K562 (cell line): ENCODE measurements around the gene OR11A1. TPM values are rescaled to one million over a fixed set of nuclear protein-coding genes. Genes with fewer than 3 reads are reported as not detected.

Experiments
- ATAC-seq: fragments of 200-7000 bp; cut with Tn5 transposase; 3 replicates; pipeline ENCODE4 v1.9.1; 2020; ENCODE audit warnings: moderate library complexity
- BruUV-seq: library from RNA; stranded (reverse); fragments of 400-500 nt; replicated peaks from 2 replicates; lab custom pipeline; 2021; lab: Mats Ljungman, UMichigan
- CTCF ChIA-PET: fragments of 300-600 bp; formaldehyde crosslinking; extraction: SDS; loops from one replicate; lab custom pipeline; 2021; ENCODE audit warnings: low intra/inter-chr PET ratio; lab: Yijun Ruan, JAX
- POLR2A ChIA-PET: fragments of 300-600, 350-650 bp; sonication (Branson Sonifier 250); formaldehyde crosslinking; extraction: SDS; loops from one replicate; lab custom pipeline; 2021; ENCODE audit warnings: antibody characterized with exemption, inconsistent platforms; lab: Yijun Ruan, JAX
- DNase-seq, 4 experiments: peaks; one replicate each; pipeline versions ENCODE4 v3.0.0 to v3.0.0-alpha.2; 2011 to 2018; ENCODE audit warnings: low spot score in 3 of 4, mixed read lengths in 3 of 4; ENCODE audit errors: extremely low read depth in 1 of 4
- FAIRE-seq: peaks from 2 replicates; lab custom pipeline; 2011; peaks lifted over from hg19 to GRCh38; lab: Jason Lieb, UNC
- H2AFZ ChIP-seq: 2 replicates; pipeline ENCODE4 v1.6.0; 2011; ENCODE audit warnings: low read depth, low read length, control low read depth, inconsistent platforms
- H3K27ac ChIP-seq: fragments of 200-600 bp; 3 replicates; pipeline ENCODE4 v1.8.0; 2011; ENCODE audit warnings: low read depth, mild to moderate bottlenecking, control low read depth, inconsistent platforms, low read length, moderate library complexity, mixed read lengths; ENCODE audit errors: extremely low read depth
- H3K27me3 ChIP-seq, 2 experiments: fragments of 300-600 bp in 1 of 2; 2 replicates in 1 of 2; 3 replicates in 1 of 2; pipeline versions ENCODE4 v1.6.0 to v1.8.0; 2011; ENCODE audit warnings: inconsistent platforms in 2 of 2, low read length in 2 of 2, mild to moderate bottlenecking in 1 of 2, mixed read lengths in 1 of 2, moderate library complexity in 1 of 2; ENCODE audit not compliant: control insufficient read depth in 2 of 2, insufficient read depth in 2 of 2
- H3K36me3 ChIP-seq: fragments of 300-600 bp; 3 replicates; pipeline ENCODE4 v1.8.0; 2011; ENCODE audit warnings: mild to moderate bottlenecking, low read length, inconsistent platforms; ENCODE audit not compliant: control insufficient read depth, insufficient read depth
- H3K4me1 ChIP-seq, 2 experiments: fragments of 200-600 bp in 1 of 2; replicated peaks in 1 of 2; 2 replicates in 1 of 2; 3 replicates in 1 of 2; pipeline versions ENCODE4 v1.5.1 to v1.8.0; 2011; ENCODE audit warnings: inconsistent platforms in 2 of 2, low read length in 2 of 2, mild to moderate bottlenecking in 1 of 2, mixed read lengths in 1 of 2, moderate library complexity in 1 of 2; ENCODE audit not compliant: control insufficient read depth in 2 of 2, insufficient read depth in 2 of 2
- H3K4me2 ChIP-seq: 2 replicates; pipeline ENCODE4 v1.6.1; 2011; ENCODE audit warnings: low read length, control low read depth, inconsistent platforms, mixed read lengths; ENCODE audit not compliant: insufficient read depth
- H3K4me3 ChIP-seq: fragments of 200-600 bp; sonication (generic), shearing (Covaris generic); 2 replicates; pipeline ENCODE4 v1.5.1; 2016; ENCODE audit warnings: control low read depth, inconsistent platforms
- H3K79me2 ChIP-seq: fragments of 200-600 bp; 3 replicates; pipeline ENCODE4 v1.8.0; 2011; ENCODE audit warnings: low read length, inconsistent platforms; ENCODE audit not compliant: control insufficient read depth, insufficient read depth
- H3K9ac ChIP-seq, 2 experiments: 2 replicates each; pipeline versions ENCODE4 v1.6.0 to v1.6.1; 2011; ENCODE audit warnings: low read depth in 2 of 2, low read length in 2 of 2, control low read depth in 1 of 2, inconsistent platforms in 1 of 2, mild to moderate bottlenecking in 1 of 2, mixed read lengths in 1 of 2; ENCODE audit not compliant: insufficient read depth in 1 of 2
- H3K9me1 ChIP-seq: one replicate; pipeline ENCODE4 v1.6.0; 2011; ENCODE audit warnings: inconsistent platforms, mild to moderate bottlenecking, low read length, moderate library complexity; ENCODE audit not compliant: control insufficient read depth, insufficient read depth
- H3K9me3 ChIP-seq: replicated peaks from 2 replicates; pipeline ENCODE4 v1.5.1; 2011; ENCODE audit warnings: low read depth, low read length, inconsistent platforms; ENCODE audit not compliant: control insufficient read depth, insufficient read depth
- H4K20me1 ChIP-seq: replicated peaks from 2 replicates; pipeline ENCODE4 v1.6.1; 2011; ENCODE audit warnings: low read length, inconsistent platforms, mixed read lengths; ENCODE audit not compliant: control insufficient read depth, insufficient read depth
- PCBP2 ChIP-seq: fragments of 200-400 bp; formaldehyde crosslinking; IDR thresholded peaks from 2 replicates; pipeline ENCODE4 v1.6.1; 2018; ENCODE audit warnings: low read length, low read depth, mild to moderate bottlenecking, moderate library complexity; ENCODE audit not compliant: poor library complexity, severe bottlenecking
- POLR2G ChIP-seq: fragments of 200-400 bp; formaldehyde crosslinking; IDR thresholded peaks from 2 replicates; pipeline ENCODE4 v1.6.1; 2017; ENCODE audit warnings: low read depth, mild to moderate bottlenecking, antibody characterized with exemption, low read length, moderate library complexity
- ZNF79 ChIP-seq: fragments of 250-450 bp; sonication (Bioruptor Pico); IDR thresholded peaks from 2 replicates; pipeline ENCODE4 v1.4.0; 2020; ENCODE audit warnings: low read depth, mild to moderate bottlenecking, moderate library complexity
- WGBS: fragments of 100-300 bp; shearing (Covaris generic); methylation state at CpG from one replicate; pipeline ENCODE4 v1.1.6; 2016; ENCODE audit warnings: low coverage, mixed read lengths; ENCODE audit not compliant: insufficient coverage; ENCODE audit errors: missing lambda C conversion rate; 5-methylcytosine and 5-hydroxymethylcytosine counted together
- in situ Hi-C: fragments of 300-500 bp; cut with MboI; formaldehyde crosslinking; loops from 4 replicates; pipeline ENCODE4 v1.15.0; 2018; ENCODE audit warnings: inconsistent platforms, mixed read lengths
- intact Hi-C: fragments of 100-400 bp; cut with micrococcal nuclease; formaldehyde crosslinking; loops from 2 replicates; pipeline ENCODE4 v1.14.2; 2022
- polyA plus RNA-seq, 8 experiments: library from polyadenylated mRNA; depleted of rRNA in 4 of 8; stranded (reverse) in 5 of 8; unstranded in 3 of 8; fragments of >200 nt; fragmentation: Nextera tagmentation in 2 of 8; fragmentation: Illumina TruSeq in 1 of 8; extraction: Ambion mirVana in 2 of 8; extraction: Trizol in 1 of 8; gene quantifications; 2 replicates each; pipeline versions ENCODE4 v1.2.1 to v1.2.3, GENCODE V29; 2011 to 2014; ENCODE audit warnings: inconsistent platforms in 1 of 8, missing spikeins in 1 of 8
- total RNA-seq, 7 experiments: library from RNA; depleted of rRNA in 6 of 7; stranded (reverse); fragments of >200 nt in 6 of 7; fragmentation: Illumina TruSeq in 2 of 7; extraction: Trizol in 2 of 7; gene quantifications; 2 replicates each; pipeline versions ENCODE4 v1.2.1 to v1.2.3, GENCODE V29; 2011 to 2021; ENCODE audit warnings: low replicate concordance in 1 of 7
- TF ChIP-seq, protein P1 (sequence below): fragments of 450-650 bp; formaldehyde crosslinking; IDR thresholded peaks from 2 replicates; pipeline ENCODE4 v1.4.0; 2020; ENCODE audit warnings: mild to moderate bottlenecking, mixed read lengths
- TF ChIP-seq, protein P2 (sequence below): fragments of 450-650 bp; IDR thresholded peaks from 2 replicates; pipeline ENCODE4 v1.6.1; 2017; ENCODE audit warnings: antibody characterized with exemption, mild to moderate bottlenecking
- TF ChIP-seq, protein P3 (sequence below): fragments of 450-650 bp; IDR thresholded peaks from 2 replicates; pipeline ENCODE4 v1.6.1; 2016; ENCODE audit warnings: mild to moderate bottlenecking
- TF ChIP-seq, protein P4 (sequence below): fragments of 250-450 bp; sonication (Bioruptor Pico); IDR thresholded peaks from 2 replicates; pipeline ENCODE4 v1.4.0; 2020

Gene OR11A1
- total and polyA plus RNA-seq, 9 of the 15 experiments (the other 6 are each of a cell fraction or from before 2014, with no cell fraction given) = not detected

DNA sequence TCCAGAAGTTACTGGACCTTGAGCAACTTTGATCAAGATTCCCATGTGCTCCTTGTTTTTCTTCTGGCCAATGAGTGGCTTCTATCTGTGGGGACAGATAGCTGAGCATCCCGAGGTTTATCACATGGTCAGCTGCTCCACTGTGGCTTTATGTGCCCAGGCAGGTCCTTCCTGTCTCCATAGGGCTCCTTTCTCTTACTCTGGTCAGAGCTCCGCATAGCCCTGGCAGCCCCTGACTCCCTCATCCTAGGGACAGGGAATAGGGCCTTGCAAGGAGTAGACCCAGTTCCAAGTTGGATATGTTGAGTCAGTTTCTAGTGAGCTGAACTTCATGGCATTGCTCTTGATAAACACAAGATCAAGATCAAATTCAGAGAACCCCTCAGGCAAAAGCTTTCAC is 37.3 kb upstream of the OR11A1 start:
- intact Hi-C loops = no loop called here
- Histone ChIP-seq H2AFZ (no peak overlapping the region), H3K27me3 (peaks cover 0 to 3% of the 10 kb centered on the region in 2 experiments; a peak in 1 of 5 replicates), H3K4me3 (no peak overlapping the region), H4K20me1 (no peaks in the 10 kb centered on the region), H3K9me3 (no peaks in the 10 kb centered on the region), H3K4me1 (peaks cover 0 to 27% of the 10 kb centered on the region in 2 experiments; a peak in 4 of 5 replicates), H3K27ac (no peak overlapping the region), H3K79me2 (no peaks in the 10 kb centered on the region), H3K4me2 (no peak overlapping the region), H3K9ac (no peak overlapping the region), H3K36me3 (no peaks in the 10 kb centered on the region), H3K9me1 (no peaks in the 10 kb centered on the region)
- POLR2A ChIA-PET = interaction anchor here (1.1 kb wide), 1 partner anchor 9 kb away, joined by 3 read pairs; no protein-coding TSS in a partner anchor
- DNase-seq (no peak), FAIRE-seq (no peak), ATAC-seq (no peak)
- CTCF ChIA-PET = no interaction called here
- WGBS = 0% methylated on average over 2 of the region's 2 CpGs
- in situ Hi-C loops = no loop called here
- no TSS peak for BruUV-seq
- TF ChIP-seq, protein P1, sequence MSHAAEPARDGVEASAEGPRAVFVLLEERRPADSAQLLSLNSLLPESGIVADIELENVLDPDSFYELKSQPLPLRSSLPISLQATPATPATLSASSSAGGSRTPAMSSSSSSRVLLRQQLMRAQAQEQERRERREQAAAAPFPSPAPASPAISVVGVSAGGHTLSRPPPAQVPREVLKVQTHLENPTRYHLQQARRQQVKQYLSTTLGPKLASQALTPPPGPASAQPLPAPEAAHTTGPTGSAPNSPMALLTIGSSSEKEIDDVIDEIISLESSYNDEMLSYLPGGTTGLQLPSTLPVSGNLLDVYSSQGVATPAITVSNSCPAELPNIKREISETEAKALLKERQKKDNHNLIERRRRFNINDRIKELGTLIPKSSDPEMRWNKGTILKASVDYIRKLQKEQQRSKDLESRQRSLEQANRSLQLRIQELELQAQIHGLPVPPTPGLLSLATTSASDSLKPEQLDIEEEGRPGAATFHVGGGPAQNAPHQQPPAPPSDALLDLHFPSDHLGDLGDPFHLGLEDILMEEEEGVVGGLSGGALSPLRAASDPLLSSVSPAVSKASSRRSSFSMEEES = peak; percentile 27
- TF ChIP-seq POLR2G = no peak
- no peak for TF ChIP-seq PCBP2
- TF ChIP-seq ZNF79 = no peak
- TF ChIP-seq, protein P2, sequence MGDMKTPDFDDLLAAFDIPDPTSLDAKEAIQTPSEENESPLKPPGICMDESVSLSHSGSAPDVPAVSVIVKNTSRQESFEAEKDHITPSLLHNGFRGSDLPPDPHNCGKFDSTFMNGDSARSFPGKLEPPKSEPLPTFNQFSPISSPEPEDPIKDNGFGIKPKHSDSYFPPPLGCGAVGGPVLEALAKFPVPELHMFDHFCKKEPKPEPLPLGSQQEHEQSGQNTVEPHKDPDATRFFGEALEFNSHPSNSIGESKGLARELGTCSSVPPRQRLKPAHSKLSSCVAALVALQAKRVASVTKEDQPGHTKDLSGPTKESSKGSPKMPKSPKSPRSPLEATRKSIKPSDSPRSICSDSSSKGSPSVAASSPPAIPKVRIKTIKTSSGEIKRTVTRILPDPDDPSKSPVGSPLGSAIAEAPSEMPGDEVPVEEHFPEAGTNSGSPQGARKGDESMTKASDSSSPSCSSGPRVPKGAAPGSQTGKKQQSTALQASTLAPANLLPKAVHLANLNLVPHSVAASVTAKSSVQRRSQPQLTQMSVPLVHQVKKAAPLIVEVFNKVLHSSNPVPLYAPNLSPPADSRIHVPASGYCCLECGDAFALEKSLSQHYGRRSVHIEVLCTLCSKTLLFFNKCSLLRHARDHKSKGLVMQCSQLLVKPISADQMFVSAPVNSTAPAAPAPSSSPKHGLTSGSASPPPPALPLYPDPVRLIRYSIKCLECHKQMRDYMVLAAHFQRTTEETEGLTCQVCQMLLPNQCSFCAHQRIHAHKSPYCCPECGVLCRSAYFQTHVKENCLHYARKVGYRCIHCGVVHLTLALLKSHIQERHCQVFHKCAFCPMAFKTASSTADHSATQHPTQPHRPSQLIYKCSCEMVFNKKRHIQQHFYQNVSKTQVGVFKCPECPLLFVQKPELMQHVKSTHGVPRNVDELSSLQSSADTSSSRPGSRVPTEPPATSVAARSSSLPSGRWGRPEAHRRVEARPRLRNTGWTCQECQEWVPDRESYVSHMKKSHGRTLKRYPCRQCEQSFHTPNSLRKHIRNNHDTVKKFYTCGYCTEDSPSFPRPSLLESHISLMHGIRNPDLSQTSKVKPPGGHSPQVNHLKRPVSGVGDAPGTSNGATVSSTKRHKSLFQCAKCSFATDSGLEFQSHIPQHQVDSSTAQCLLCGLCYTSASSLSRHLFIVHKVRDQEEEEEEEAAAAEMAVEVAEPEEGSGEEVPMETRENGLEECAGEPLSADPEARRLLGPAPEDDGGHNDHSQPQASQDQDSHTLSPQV = no peak
- TF ChIP-seq, protein P3, sequence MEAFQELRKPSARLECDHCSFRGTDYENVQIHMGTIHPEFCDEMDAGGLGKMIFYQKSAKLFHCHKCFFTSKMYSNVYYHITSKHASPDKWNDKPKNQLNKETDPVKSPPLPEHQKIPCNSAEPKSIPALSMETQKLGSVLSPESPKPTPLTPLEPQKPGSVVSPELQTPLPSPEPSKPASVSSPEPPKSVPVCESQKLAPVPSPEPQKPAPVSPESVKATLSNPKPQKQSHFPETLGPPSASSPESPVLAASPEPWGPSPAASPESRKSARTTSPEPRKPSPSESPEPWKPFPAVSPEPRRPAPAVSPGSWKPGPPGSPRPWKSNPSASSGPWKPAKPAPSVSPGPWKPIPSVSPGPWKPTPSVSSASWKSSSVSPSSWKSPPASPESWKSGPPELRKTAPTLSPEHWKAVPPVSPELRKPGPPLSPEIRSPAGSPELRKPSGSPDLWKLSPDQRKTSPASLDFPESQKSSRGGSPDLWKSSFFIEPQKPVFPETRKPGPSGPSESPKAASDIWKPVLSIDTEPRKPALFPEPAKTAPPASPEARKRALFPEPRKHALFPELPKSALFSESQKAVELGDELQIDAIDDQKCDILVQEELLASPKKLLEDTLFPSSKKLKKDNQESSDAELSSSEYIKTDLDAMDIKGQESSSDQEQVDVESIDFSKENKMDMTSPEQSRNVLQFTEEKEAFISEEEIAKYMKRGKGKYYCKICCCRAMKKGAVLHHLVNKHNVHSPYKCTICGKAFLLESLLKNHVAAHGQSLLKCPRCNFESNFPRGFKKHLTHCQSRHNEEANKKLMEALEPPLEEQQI = no peak
- TF ChIP-seq, protein P4, sequence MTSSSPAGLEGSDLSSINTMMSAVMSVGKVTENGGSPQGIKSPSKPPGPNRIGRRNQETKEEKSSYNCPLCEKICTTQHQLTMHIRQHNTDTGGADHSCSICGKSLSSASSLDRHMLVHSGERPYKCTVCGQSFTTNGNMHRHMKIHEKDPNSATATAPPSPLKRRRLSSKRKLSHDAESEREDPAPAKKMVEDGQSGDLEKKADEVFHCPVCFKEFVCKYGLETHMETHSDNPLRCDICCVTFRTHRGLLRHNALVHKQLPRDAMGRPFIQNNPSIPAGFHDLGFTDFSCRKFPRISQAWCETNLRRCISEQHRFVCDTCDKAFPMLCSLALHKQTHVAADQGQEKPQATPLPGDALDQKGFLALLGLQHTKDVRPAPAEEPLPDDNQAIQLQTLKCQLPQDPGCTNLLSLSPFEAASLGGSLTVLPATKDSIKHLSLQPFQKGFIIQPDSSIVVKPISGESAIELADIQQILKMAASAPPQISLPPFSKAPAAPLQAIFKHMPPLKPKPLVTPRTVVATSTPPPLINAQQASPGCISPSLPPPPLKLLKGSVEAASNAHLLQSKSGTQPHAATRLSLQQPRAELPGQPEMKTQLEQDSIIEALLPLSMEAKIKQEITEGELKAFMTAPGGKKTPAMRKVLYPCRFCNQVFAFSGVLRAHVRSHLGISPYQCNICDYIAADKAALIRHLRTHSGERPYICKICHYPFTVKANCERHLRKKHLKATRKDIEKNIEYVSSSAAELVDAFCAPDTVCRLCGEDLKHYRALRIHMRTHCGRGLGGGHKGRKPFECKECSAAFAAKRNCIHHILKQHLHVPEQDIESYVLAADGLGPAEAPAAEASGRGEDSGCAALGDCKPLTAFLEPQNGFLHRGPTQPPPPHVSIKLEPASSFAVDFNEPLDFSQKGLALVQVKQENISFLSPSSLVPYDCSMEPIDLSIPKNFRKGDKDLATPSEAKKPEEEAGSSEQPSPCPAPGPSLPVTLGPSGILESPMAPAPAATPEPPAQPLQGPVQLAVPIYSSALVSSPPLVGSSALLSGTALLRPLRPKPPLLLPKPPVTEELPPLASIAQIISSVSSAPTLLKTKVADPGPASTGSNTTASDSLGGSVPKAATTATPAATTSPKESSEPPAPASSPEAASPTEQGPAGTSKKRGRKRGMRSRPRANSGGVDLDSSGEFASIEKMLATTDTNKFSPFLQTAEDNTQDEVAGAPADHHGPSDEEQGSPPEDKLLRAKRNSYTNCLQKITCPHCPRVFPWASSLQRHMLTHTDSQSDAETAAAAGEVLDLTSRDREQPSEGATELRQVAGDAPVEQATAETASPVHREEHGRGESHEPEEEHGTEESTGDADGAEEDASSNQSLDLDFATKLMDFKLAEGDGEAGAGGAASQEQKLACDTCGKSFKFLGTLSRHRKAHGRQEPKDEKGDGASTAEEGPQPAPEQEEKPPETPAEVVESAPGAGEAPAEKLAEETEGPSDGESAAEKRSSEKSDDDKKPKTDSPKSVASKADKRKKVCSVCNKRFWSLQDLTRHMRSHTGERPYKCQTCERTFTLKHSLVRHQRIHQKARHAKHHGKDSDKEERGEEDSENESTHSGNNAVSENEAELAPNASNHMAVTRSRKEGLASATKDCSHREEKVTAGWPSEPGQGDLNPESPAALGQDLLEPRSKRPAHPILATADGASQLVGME (CRISPR knock-in tag) = peak; percentile 77; the same call in 1 of the 2 replicates
